HG03457 (cell line): Measurements from ENCODE around the gene RAD17.
"Not testable (repeated sequence)": the region's sequence is repeated elsewhere in the genome, so short reads cannot be mapped to it uniquely, and the experiment has no call there.

ENCODE experiments used
- ATAC-seq: cut with Tn5 transposase; IDR thresholded peaks from one replicate; pipeline ENCODE4 v1.9.1; 2021; ENCODE audit warnings: moderate number of reproducible peaks; ENCODE audit not compliant: unreplicated experiment

RAD17 gene

GRCh38 chr5:69372394-69372793 lies 2.8 kb downstream of the RAD17 start:
- no peak for ATAC-seq

GRCh38 chr5:69374911-69375446 lies 5.4 kb downstream of the RAD17 start:
- ATAC-seq, result peak; percentile 40

GRCh38 chr5:69378376-69378775 lies 8.8 kb downstream of the RAD17 start:
- no peak for ATAC-seq

- no peak for ATAC-seq
Measured at GRCh38 chr5:69404659-69405330, 35.2 kb downstream of the RAD17 start.

- ATAC-seq, result no peak
Measured at GRCh38 chr5:69414885-69415583, 45.4 kb downstream of the RAD17 start, which contains the start of gene MARVELD2. MARVELD2 (plus strand) TSS chr5:69415116; CDS start chr5:69419386, 4,270 bp downstream.

- ATAC-seq, result no peak
Measured at GRCh38 chr5:69415584-69415958, 46.0 kb downstream of the RAD17 start.

- ATAC-seq, result no peak
Measured at GRCh38 chr5:69416180-69416579, 46.6 kb downstream of the RAD17 start.

- no peak for ATAC-seq
Measured at GRCh38 chr5:69416699-69417098, 47.1 kb downstream of the RAD17 start.

GRCh38 chr5:69418554-69418953 lies 48.9 kb downstream of the RAD17 start:
- ATAC-seq, result no peak

- ATAC-seq, result no peak
Measured at GRCh38 chr5:69431424-69432303, 62.0 kb downstream of the RAD17 start.

GRCh38 chr5:69432412-69433206 lies 63.0 kb downstream of the RAD17 start:
- ATAC-seq, result no peak

- not testable (repeated sequence) for ATAC-seq
Measured at GRCh38 chr5:69435276-69435884, 65.8 kb downstream of the RAD17 start.

GRCh38 chr5:69444127-69444754 lies 74.6 kb downstream of the RAD17 start:
- ATAC-seq, result no peak

- ATAC-seq, result no peak
Measured at GRCh38 chr5:69449511-69449910, 79.9 kb downstream of the RAD17 start.

GRCh38 chr5:69450116-69450515 lies 80.5 kb downstream of the RAD17 start:
- no peak for ATAC-seq

- ATAC-seq, result not testable (repeated sequence)
Measured at GRCh38 chr5:69450527-69450926, 80.9 kb downstream of the RAD17 start.

- no peak for ATAC-seq
Measured at GRCh38 chr5:69451941-69452647, 82.5 kb downstream of the RAD17 start.

GRCh38 chr5:69453487-69453886 lies 83.9 kb downstream of the RAD17 start:
- ATAC-seq, result not testable (repeated sequence)
